ENCODE results near the gene CRACR2B.

DNA sequence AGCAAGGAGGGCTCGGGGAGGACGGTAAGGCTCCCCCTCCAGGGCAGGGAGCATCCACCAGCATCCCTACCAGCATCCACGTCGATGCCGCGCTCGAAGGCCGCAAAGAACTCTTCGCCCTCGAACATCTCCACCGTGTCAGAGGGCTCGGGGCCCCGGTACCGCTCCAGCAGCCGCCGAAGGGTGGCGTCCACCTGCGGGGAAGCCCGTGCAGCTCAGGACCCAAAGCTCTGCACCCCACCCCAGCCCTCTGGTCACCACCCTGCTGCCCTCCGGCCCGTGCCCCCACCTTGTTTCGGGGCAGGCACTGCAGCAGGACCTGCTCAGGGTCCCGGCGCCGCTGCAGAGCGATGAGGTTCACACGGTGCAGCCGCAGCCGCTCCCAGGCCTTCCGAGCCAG lies 27.2 kb upstream of the CRACR2B start:
- TF ChIP-seq, protein P1, sequence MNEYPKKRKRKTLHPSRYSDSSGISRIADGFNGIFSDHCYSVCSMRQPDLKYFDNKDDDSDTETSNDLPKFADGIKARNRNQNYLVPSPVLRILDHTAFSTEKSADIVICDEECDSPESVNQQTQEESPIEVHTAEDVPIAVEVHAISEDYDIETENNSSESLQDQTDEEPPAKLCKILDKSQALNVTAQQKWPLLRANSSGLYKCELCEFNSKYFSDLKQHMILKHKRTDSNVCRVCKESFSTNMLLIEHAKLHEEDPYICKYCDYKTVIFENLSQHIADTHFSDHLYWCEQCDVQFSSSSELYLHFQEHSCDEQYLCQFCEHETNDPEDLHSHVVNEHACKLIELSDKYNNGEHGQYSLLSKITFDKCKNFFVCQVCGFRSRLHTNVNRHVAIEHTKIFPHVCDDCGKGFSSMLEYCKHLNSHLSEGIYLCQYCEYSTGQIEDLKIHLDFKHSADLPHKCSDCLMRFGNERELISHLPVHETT (tag by site-specific recombination; IDR thresholded peaks at IDR 0.05) = no peak
- no peak for TF ChIP-seq ZNF350 (tag by site-specific recombination; IDR thresholded peaks at IDR 0.05)
- TF ChIP-seq, protein P2, sequence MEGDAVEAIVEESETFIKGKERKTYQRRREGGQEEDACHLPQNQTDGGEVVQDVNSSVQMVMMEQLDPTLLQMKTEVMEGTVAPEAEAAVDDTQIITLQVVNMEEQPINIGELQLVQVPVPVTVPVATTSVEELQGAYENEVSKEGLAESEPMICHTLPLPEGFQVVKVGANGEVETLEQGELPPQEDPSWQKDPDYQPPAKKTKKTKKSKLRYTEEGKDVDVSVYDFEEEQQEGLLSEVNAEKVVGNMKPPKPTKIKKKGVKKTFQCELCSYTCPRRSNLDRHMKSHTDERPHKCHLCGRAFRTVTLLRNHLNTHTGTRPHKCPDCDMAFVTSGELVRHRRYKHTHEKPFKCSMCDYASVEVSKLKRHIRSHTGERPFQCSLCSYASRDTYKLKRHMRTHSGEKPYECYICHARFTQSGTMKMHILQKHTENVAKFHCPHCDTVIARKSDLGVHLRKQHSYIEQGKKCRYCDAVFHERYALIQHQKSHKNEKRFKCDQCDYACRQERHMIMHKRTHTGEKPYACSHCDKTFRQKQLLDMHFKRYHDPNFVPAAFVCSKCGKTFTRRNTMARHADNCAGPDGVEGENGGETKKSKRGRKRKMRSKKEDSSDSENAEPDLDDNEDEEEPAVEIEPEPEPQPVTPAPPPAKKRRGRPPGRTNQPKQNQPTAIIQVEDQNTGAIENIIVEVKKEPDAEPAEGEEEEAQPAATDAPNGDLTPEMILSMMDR (tag by site-specific recombination; IDR thresholded peaks at IDR 0.05) = no peak
- no peak for TF ChIP-seq ZSCAN23 (tag by site-specific recombination; IDR thresholded peaks at IDR 0.05)

All from HEK293 (cell line).